Breast epithelium (tissue), 3 donors: ENCODE data around the gene FBXW4.

Experiments used
- CTCF ChIP-seq, 3 donors: fragments of 450-650 bp; IDR thresholded peaks; one replicate each; pipeline ENCODE4 v1.5.1; 2016 to 2017; ENCODE audit warnings: antibody characterized with exemption in 3 of 3, mild to moderate bottlenecking in 3 of 3, moderate library complexity in 3 of 3
- POLR2AphosphoS5 ChIP-seq, 3 donors: sonication (generic); formaldehyde crosslinking; IDR thresholded peaks; one replicate each; pipeline ENCODE4 v1.6.1; 2017; ENCODE audit warnings: antibody characterized with exemption in 3 of 3

GRCh38 chr10:101607124-101607523, 87.8 kb downstream of the FBXW4 start:
- TF ChIP-seq POLR2AphosphoS5 (IDR thresholded peaks at IDR 0.05) (no peak), CTCF (IDR thresholded peaks at IDR 0.05) (no peak)
